HCT116 (cell line): ENCODE measurements around the gene HDGFL3. TPM values are rescaled to one million over a fixed set of nuclear protein-coding genes. Genes with fewer than 3 reads are reported as not detected.

ENCODE experiments used
- ATAC-seq: fragments of 200-7000 bp; cut with Tn5 transposase; 2 replicates; pipeline ENCODE4 v1.9.1; 2020; ENCODE audit warnings: mild to moderate bottlenecking, moderate library complexity
- BruUV-seq: library from RNA; stranded (reverse); fragments of 400-500 nt; replicated peaks from 2 replicates; lab custom pipeline; 2021; lab: Mats Ljungman, UMichigan
- CTCF ChIA-PET: fragments of 300-600 bp; sonication (Branson Sonifier 250); formaldehyde crosslinking; loops from one replicate; lab custom pipeline; 2021; ENCODE audit warnings: antibody characterized with exemption; lab: Charles Lee
- POLR2A ChIA-PET: fragments of 300-600, 350-600 bp; sonication (Branson Sonifier 250); formaldehyde crosslinking; loops from one replicate; lab custom pipeline; 2021; ENCODE audit warnings: antibody characterized with exemption; lab: Charles Lee
- RAD21 ChIA-PET, 2 experiments: fragments of 300-600 bp; sonication (Branson Sonifier 250); formaldehyde crosslinking; loops; one replicate each; lab custom pipeline; 2023; ENCODE audit warnings: low total read pairs in 2 of 2; ENCODE audit not compliant: uncharacterized antibody in 2 of 2, unreplicated experiment in 2 of 2, low non-redundant PET in 1 of 2; lab: Charles Lee
- DNase-seq: peaks from one replicate; pipeline ENCODE4 v3.0.0-alpha.2; 2010; ENCODE audit warnings: low read depth, low spot score
- H2AFZ ChIP-seq: fragments of 200-600 bp; shearing (Covaris generic), sonication (generic); 2 replicates; pipeline ENCODE4 v1.6.1; 2017; ENCODE audit warnings: low read depth, mixed run types, mixed read lengths, antibody characterized with exemption, low read length; ENCODE audit not compliant: poor library complexity, severe bottlenecking
- H3K27ac ChIP-seq: 2 replicates; pipeline ENCODE4 v1.5.1; 2012; ENCODE audit warnings: low read depth, low read length
- H3K27me3 ChIP-seq: fragments of 200-600 bp; sonication (generic); 2 replicates; pipeline ENCODE4 v1.6.1; 2016; ENCODE audit warnings: mixed run types, low read length, mixed read lengths; ENCODE audit not compliant: insufficient read depth
- H3K36me3 ChIP-seq, 2 experiments: fragments of 200-500 bp in 1 of 2; fragments of 200-600 bp in 1 of 2; sonication (Bioruptor generic) in 1 of 2; sonication (generic) in 1 of 2; 2 replicates each; pipeline versions ENCODE4 v1.5.1 to v1.6.1; 2014 to 2016; ENCODE audit warnings: low read length in 2 of 2, inconsistent platforms in 1 of 2, mixed read lengths in 1 of 2, mixed run types in 1 of 2; ENCODE audit not compliant: insufficient read depth in 2 of 2, control insufficient read depth in 1 of 2
- H3K4me1 ChIP-seq, 2 experiments: fragments of 200-600 bp in 1 of 2; sonication (generic) in 1 of 2; 2 replicates each; pipeline versions ENCODE4 v1.5.1 to v1.6.1; 2012 to 2017; ENCODE audit warnings: low read length in 2 of 2, inconsistent platforms in 1 of 2, mild to moderate bottlenecking in 1 of 2, mixed read lengths in 1 of 2, mixed run types in 1 of 2, moderate library complexity in 1 of 2; ENCODE audit not compliant: insufficient read depth in 2 of 2, control insufficient read depth in 1 of 2
- H3K4me2 ChIP-seq: fragments of 200-600 bp; sonication (generic); 2 replicates; pipeline ENCODE4 v1.6.1; 2017; ENCODE audit warnings: mixed run types, low read length, mixed read lengths
- H3K4me3 ChIP-seq, 2 experiments: fragments of 200-600 bp in 1 of 2; sonication (generic) in 1 of 2; replicated peaks in 1 of 2; 2 replicates each; pipeline ENCODE4 v1.5.1; 2011 to 2016; ENCODE audit warnings: low read length in 2 of 2, control low read depth in 1 of 2, low read depth in 1 of 2, mild to moderate bottlenecking in 1 of 2, mixed read lengths in 1 of 2, mixed run types in 1 of 2
- H3K79me2 ChIP-seq: fragments of 200-600 bp; sonication (generic); 2 replicates; pipeline ENCODE4 v1.6.1; 2017; ENCODE audit warnings: mild to moderate bottlenecking, mixed run types, low read length, moderate library complexity, mixed read lengths; ENCODE audit not compliant: insufficient read depth
- H3K9ac ChIP-seq: fragments of 200-600 bp; sonication (generic); 2 replicates; pipeline ENCODE4 v1.6.1; 2016; ENCODE audit warnings: low read length, mixed read lengths
- H3K9me2 ChIP-seq: fragments of 200-600 bp; sonication (generic), shearing (Covaris generic); 2 replicates; pipeline ENCODE4 v1.6.1; 2017; ENCODE audit warnings: mixed run types, mild to moderate bottlenecking, moderate library complexity; ENCODE audit not compliant: insufficient read depth
- H3K9me3 ChIP-seq, 2 experiments: fragments of 200-500 bp in 1 of 2; fragments of 200-600 bp in 1 of 2; sonication (Bioruptor generic) in 1 of 2; sonication (generic) in 1 of 2; 2 replicates each; pipeline ENCODE4 v1.6.1; 2014 to 2017; ENCODE audit warnings: low read length in 2 of 2, mixed read lengths in 2 of 2, inconsistent platforms in 1 of 2, low read depth in 1 of 2, mild to moderate bottlenecking in 1 of 2, mixed run types in 1 of 2, moderate library complexity in 1 of 2; ENCODE audit not compliant: control insufficient read depth in 1 of 2, insufficient read depth in 1 of 2
- H4K20me1 ChIP-seq: fragments of 200-600 bp; sonication (generic), shearing (Covaris generic); 2 replicates; pipeline ENCODE4 v1.6.1; 2017; ENCODE audit warnings: mixed run types, mild to moderate bottlenecking, moderate library complexity; ENCODE audit not compliant: insufficient read depth
- CEBPB ChIP-seq: IDR thresholded peaks from 2 replicates; pipeline ENCODE4 v1.6.1; 2012; ENCODE audit warnings: low read depth
- ELF1 ChIP-seq: IDR thresholded peaks from 2 replicates; pipeline ENCODE4 v1.6.1; 2012; ENCODE audit warnings: low read depth, borderline replicate concordance
- EZH2 ChIP-seq: fragments of 200-600 bp; sonication (generic); IDR thresholded peaks from 2 replicates; pipeline ENCODE4 v1.6.1; 2017; ENCODE audit warnings: antibody characterized with exemption, mixed run types
- POLR2AphosphoS5 ChIP-seq: IDR thresholded peaks from 2 replicates; pipeline ENCODE4 v1.6.1; 2011; ENCODE audit warnings: mild to moderate bottlenecking, low read depth, low read length, moderate library complexity
- ZNF274 ChIP-seq: fragments of 200-500 bp; sonication (Bioruptor generic); IDR thresholded peaks from 2 replicates; pipeline ENCODE4 v1.6.1; 2014; ENCODE audit warnings: mild to moderate bottlenecking, low read depth, low read length, inconsistent platforms
- intact Hi-C: fragments of 100-400 bp; cut with micrococcal nuclease; formaldehyde crosslinking; loops from 2 replicates; pipeline ENCODE4 v1.10.0; 2022
- total RNA-seq: library from RNA; stranded (reverse); gene quantifications from one replicate; pipeline ENCODE4 v1.2.1, GENCODE V29; 2021; ENCODE audit not compliant: unreplicated experiment
- TF ChIP-seq, protein P1 (sequence below): IDR thresholded peaks from 2 replicates; pipeline ENCODE4 v1.6.1; 2012; ENCODE audit warnings: low read depth

Gene HDGFL3
- total RNA-seq, 1 experiment from 2014 or later, result 0.64 TPM

DNA sequence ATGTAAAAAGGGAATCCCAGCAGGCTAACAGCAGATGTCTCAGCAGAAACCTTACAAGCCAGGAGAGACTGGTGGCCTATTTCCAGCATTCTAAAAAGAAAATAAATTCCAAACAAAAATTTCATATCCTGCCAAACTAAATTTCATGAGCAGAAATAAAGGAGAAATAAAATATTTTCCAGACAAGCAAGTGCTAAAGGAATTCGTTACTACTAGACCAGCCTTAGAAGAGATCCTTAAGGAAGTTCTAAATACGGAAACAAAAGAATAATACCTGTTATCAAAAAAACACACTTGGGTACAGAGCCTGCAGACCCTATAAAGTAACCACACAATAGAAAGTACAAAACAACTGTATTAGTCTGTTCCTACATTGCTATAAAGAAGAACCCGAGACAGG lies 41.4 kb downstream of the HDGFL3 start:
- Histone ChIP-seq H3K27ac (no peak overlapping the region), H3K4me1 (no peaks in the 10 kb centered on the region), H3K4me3 (no peak overlapping the region), H3K27me3 (no peaks in the 10 kb centered on the region), H3K9me3 (no peaks in the 10 kb centered on the region), H2AFZ (no peak overlapping the region), H3K4me2 (no peak overlapping the region), H3K9me2 (no peaks in the 10 kb centered on the region), H3K36me3 (no peaks in the 10 kb centered on the region), H3K9ac (no peak overlapping the region), H4K20me1 (no peaks in the 10 kb centered on the region), H3K79me2 (no peaks in the 10 kb centered on the region)
- POLR2A ChIA-PET, result no interaction called here
- CTCF ChIA-PET, result no interaction called here
- no peak for ATAC-seq
- intact Hi-C loops, result no loop called here
- RAD21 ChIA-PET, result interaction anchor here in 1 of 2 experiments (0.6 kb wide), 1 partner anchor 82 kb away, joined by 3 read pairs; no protein-coding TSS in a partner anchor
- TF ChIP-seq, protein P1, sequence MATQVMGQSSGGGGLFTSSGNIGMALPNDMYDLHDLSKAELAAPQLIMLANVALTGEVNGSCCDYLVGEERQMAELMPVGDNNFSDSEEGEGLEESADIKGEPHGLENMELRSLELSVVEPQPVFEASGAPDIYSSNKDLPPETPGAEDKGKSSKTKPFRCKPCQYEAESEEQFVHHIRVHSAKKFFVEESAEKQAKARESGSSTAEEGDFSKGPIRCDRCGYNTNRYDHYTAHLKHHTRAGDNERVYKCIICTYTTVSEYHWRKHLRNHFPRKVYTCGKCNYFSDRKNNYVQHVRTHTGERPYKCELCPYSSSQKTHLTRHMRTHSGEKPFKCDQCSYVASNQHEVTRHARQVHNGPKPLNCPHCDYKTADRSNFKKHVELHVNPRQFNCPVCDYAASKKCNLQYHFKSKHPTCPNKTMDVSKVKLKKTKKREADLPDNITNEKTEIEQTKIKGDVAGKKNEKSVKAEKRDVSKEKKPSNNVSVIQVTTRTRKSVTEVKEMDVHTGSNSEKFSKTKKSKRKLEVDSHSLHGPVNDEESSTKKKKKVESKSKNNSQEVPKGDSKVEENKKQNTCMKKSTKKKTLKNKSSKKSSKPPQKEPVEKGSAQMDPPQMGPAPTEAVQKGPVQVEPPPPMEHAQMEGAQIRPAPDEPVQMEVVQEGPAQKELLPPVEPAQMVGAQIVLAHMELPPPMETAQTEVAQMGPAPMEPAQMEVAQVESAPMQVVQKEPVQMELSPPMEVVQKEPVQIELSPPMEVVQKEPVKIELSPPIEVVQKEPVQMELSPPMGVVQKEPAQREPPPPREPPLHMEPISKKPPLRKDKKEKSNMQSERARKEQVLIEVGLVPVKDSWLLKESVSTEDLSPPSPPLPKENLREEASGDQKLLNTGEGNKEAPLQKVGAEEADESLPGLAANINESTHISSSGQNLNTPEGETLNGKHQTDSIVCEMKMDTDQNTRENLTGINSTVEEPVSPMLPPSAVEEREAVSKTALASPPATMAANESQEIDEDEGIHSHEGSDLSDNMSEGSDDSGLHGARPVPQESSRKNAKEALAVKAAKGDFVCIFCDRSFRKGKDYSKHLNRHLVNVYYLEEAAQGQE, result no peak
- TF ChIP-seq ELF1, result no peak
- no peak for TF ChIP-seq CEBPB
- no peak for TF ChIP-seq POLR2AphosphoS5
- no peak for TF ChIP-seq EZH2
- TF ChIP-seq ZNF274, result no peak
- DNase-seq, result no peak
- no TSS peak for BruUV-seq
